GM13977 (cell line): Measurements from ENCODE around the gene CAGE1.

Experiments
- DNase-seq: peaks from one replicate; pipeline ENCODE4 v3.0.0; 2012; ENCODE audit warnings: low spot score
- in situ Hi-C: fragments of 300-500 bp; cut with MboI; formaldehyde crosslinking; loops from one replicate; pipeline ENCODE4 v1.12.0; 2022; ENCODE audit warnings: low sequenced_read_pairs, low pct_unique_long_range_greater_than_20kb, mixed read lengths, inconsistent platforms; ENCODE audit not compliant: unreplicated experiment
- TF ChIP-seq, protein P1 (sequence below): IDR thresholded peaks from 2 replicates; pipeline ENCODE4 v1.5.1; 2012; ENCODE audit warnings: mild to moderate bottlenecking, control low read depth; ENCODE audit not compliant: insufficient read depth; ENCODE audit errors: extremely low read depth, missing control alignments

Gene CAGE1

DNA sequence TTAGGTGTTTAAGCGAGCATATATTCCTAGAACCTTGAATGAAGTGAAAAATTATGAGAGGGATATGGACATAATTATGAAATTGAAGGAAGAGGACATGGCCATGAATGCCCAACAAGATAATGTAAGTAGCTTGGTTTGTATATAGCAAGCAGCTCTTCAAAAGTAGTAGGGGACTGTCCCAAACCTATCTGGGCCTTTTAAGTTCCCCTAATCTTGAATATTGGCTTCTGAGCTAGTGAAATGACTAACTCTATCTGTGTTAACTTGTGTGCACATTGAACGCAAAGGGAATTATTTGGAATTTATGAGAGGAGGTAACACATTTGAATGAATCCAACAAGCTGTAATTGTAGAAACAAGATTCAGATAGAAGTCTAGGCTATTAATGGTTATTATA lies 21.8 kb upstream of the CAGE1 start:
- DNase-seq = no peak
- in situ Hi-C loops = no loop called here
- TF ChIP-seq, protein P1, sequence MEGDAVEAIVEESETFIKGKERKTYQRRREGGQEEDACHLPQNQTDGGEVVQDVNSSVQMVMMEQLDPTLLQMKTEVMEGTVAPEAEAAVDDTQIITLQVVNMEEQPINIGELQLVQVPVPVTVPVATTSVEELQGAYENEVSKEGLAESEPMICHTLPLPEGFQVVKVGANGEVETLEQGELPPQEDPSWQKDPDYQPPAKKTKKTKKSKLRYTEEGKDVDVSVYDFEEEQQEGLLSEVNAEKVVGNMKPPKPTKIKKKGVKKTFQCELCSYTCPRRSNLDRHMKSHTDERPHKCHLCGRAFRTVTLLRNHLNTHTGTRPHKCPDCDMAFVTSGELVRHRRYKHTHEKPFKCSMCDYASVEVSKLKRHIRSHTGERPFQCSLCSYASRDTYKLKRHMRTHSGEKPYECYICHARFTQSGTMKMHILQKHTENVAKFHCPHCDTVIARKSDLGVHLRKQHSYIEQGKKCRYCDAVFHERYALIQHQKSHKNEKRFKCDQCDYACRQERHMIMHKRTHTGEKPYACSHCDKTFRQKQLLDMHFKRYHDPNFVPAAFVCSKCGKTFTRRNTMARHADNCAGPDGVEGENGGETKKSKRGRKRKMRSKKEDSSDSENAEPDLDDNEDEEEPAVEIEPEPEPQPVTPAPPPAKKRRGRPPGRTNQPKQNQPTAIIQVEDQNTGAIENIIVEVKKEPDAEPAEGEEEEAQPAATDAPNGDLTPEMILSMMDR = no peak

DNA sequence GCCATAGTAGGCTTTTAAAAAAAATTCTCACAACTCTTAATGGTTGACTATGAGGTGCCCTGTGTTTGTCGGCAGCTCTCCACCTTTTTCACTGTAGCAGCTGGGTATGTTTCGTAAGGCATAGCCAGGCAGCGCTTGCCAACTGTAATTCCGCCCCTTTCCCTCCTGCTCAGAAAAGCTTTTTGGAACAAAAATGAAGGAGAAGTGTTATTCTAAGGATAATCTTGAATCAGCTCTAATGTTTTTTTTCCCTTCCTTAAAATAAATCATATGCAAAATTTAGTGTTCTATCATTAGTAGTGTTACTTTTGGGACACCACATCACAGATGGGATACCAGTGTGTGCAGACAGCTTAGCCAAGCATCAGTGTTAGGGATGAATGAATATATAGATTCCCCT lies 21.3 kb upstream of the CAGE1 start:
- in situ Hi-C loops = no loop called here
- no peak for DNase-seq
- TF ChIP-seq, protein P1 = no peak

DNA sequence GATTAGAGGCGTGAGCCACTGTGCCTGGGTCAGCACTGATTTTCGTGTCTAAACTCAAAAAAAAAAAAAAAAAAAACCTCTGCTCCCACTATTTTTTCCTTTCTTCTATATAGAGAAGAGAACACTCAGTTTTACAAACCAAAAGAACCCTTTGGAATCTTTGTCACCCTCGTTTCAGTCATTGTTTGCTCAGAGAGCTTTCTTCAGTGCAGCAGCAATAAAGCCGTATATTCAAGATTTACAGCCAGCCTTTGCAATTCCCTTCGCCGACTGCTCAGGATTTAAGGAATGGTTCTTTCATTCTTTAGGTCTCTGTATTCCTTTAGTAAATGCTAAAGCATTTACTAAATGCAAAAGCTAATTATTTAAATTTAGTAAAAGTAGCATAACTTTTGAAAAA lies 20.2 kb upstream of the CAGE1 start:
- TF ChIP-seq, protein P1 = no peak
- DNase-seq = no peak
- in situ Hi-C loops = no loop called here

DNA sequence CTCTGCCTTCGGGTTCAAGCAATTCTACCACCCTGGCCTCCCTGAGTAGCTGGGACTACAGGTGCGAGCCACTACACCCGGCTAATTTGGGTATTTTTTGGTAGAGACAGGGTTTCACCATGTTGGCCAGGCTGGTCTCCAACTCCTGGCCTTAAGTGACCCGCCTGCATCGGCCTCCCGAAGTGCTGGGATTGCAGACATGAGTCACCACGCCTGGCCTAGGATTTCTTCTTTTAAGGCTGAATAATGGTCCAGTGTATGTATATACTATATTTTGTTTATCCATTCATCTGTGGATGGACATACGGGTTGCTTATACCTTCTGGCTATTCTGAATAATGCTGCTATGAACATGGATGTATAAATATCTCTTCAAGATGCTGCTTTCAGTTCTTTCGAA lies 17.2 kb upstream of the CAGE1 start:
- TF ChIP-seq, protein P1 = no peak
- no peak for DNase-seq
- in situ Hi-C loops = no loop called here

DNA sequence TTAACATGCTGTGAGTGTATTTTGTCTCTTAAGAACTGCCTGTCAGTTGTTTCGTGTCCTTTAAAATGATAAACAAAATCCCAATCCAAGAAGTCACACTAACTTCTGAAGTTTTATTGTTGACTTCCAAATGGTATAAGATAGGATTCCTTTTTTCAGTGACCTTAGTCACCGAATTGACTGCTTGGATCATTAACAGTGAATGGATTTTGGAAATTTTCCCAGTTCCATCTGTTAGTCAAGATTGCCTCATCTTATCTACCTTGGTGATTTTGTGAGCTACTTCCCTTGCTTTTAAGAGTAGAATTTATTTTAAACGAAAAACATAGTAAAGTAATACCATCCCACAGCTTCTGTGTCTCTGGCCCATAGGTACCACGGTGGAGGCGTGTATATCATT lies 15.0 kb upstream of the CAGE1 start:
- DNase-seq = no peak
- in situ Hi-C loops = no loop called here
- TF ChIP-seq, protein P1 = no peak

DNA sequence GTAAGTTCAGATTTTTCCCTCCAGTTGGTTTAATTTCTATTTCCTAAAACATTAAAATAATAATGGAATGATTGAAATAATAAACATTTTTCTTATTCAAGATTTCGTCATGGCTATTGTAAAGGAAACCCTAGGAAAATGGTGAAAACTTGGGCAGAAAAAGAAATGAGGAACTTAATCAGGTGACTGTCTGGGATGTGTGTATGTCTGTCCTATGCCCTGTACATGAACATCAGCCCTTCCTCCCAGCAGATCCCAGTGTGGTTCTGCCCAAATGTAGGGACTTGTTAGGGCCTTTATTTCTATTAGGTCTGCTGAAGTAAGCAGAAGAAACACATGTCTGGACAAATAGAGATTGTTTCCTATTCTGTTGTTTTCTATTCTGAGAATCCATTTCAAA lies 13.2 kb upstream of the CAGE1 start:
- no peak for DNase-seq
- in situ Hi-C loops = no loop called here
- TF ChIP-seq, protein P1 = no peak

DNA sequence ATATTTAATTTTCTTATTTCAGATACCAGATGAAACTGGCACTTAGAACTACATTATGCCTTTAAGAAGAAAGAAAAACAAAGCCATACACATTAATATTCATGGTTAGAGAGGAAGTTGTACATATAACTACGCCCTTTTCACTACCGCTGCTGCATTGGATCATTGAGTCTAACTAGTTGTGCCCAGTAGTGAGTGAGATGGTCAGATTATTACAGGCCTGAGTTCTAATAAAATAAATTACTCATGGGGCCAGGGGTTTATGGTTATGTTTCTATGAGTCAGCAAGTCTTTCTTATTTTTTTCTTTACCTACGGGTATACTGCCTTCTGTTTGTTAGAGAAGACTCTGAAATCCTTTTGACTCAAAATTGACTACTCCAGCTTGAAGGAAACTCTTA lies 11.5 kb upstream of the CAGE1 start:
- DNase-seq = no peak
- in situ Hi-C loops = no loop called here
- TF ChIP-seq, protein P1 = no peak
